ENCODE data around the gene SLC25A25. TPM values are rescaled to one million over a fixed set of nuclear protein-coding genes. Genes with fewer than 3 reads are reported as not detected.
"Not testable (repeated sequence)": the region's sequence is repeated elsewhere in the genome, so short reads cannot be mapped to it uniquely, and the experiment has no call there.

The SLC25A25 gene
- total RNA-seq, 1 experiment from 2014 or later, result 4.7 TPM

GRCh38 chr9:128051932-128052709, 15.9 kb upstream of the SLC25A25 start:
- no peak for DNase-seq (ENCODE audit: low spot score)

GRCh38 chr9:128053560-128053959, 14.5 kb upstream of the SLC25A25 start:
- DNase-seq (ENCODE audit: low spot score), result no peak

GRCh38 chr9:128054087-128054486, 13.9 kb upstream of the SLC25A25 start:
- no peak for DNase-seq (ENCODE audit: low spot score)

GRCh38 chr9:128055344-128056040, 12.5 kb upstream of the SLC25A25 start:
- no peak for DNase-seq (ENCODE audit: low spot score)

- DNase-seq (ENCODE audit: low spot score), result no peak
Observed at GRCh38 chr9:128056086-128056485, 11.9 kb upstream of the SLC25A25 start.

- DNase-seq (ENCODE audit: low spot score), result no peak
Observed at GRCh38 chr9:128056887-128057723, 10.9 kb upstream of the SLC25A25 start.

- no peak for DNase-seq (ENCODE audit: low spot score)
Observed at GRCh38 chr9:128057724-128058409, 10.2 kb upstream of the SLC25A25 start.

- DNase-seq (ENCODE audit: low spot score), result no peak
Observed at GRCh38 chr9:128059365-128059983, 8.6 kb upstream of the SLC25A25 start.

- no peak for DNase-seq (ENCODE audit: low spot score)
Observed at GRCh38 chr9:128061275-128061960, 6.6 kb upstream of the SLC25A25 start.

GRCh38 chr9:128062279-128062678, 5.8 kb upstream of the SLC25A25 start:
- DNase-seq (ENCODE audit: low spot score), result no peak

- DNase-seq (ENCODE audit: low spot score), result no peak
Observed at GRCh38 chr9:128062846-128063831, 4.9 kb upstream of the SLC25A25 start.

- no peak for DNase-seq (ENCODE audit: low spot score)
Observed at GRCh38 chr9:128065907-128066712, 1.9 kb upstream of the SLC25A25 start.

- DNase-seq (ENCODE audit: low spot score), result peak; percentile 99
Observed at GRCh38 chr9:128066713-128067644, 1.1 kb upstream of the SLC25A25 start, which contains the start of gene NAIF1. NAIF1 (minus strand) TSS chr9:128067320; CDS start chr9:128067101, 219 bp downstream.

GRCh38 chr9:128068386-128069205, 564 bp downstream of the SLC25A25 start:
- DNase-seq (ENCODE audit: low spot score), result no peak

- no peak for DNase-seq (ENCODE audit: low spot score)
Observed at GRCh38 chr9:128070874-128071273, 2.8 kb downstream of the SLC25A25 start.

GRCh38 chr9:128071475-128071874, 3.4 kb downstream of the SLC25A25 start:
- DNase-seq (ENCODE audit: low spot score), result not testable (repeated sequence)

All from H4 (cell line).